K562 (cell line): ENCODE measurements around the gene ABCA1. TPM values are rescaled to one million over a fixed set of nuclear protein-coding genes. Genes with fewer than 3 reads are reported as not detected.
A peak's percentile ranks its signal among the peaks of the same experiment; 100 is the strongest.

Source experiments
- ARID4B ChIP-seq: sonication (generic); formaldehyde crosslinking; IDR thresholded peaks from 2 replicates; pipeline ENCODE4 v1.8.0; 2022; ENCODE audit warnings: mild to moderate bottlenecking, missing genetic modification reagents
- CBX8 ChIP-seq: fragments of 200-600 bp; sonication (generic); IDR thresholded peaks from 2 replicates; pipeline ENCODE4 v1.6.1; 2012; ENCODE audit warnings: borderline replicate concordance, mixed run types, low read depth, mild to moderate bottlenecking, moderate library complexity, mixed read lengths, low read length, control low read depth, inconsistent platforms; ENCODE audit not compliant: poor library complexity, severe bottlenecking; ENCODE audit errors: extremely low read depth
- E2F5 ChIP-seq: sonication (generic); formaldehyde crosslinking; IDR thresholded peaks from 2 replicates; pipeline ENCODE4 v1.8.0; 2022; ENCODE audit warnings: mild to moderate bottlenecking, missing genetic modification reagents
- EWSR1 ChIP-seq: fragments of 450-650 bp; IDR thresholded peaks from 2 replicates; pipeline ENCODE4 v1.6.1; 2018; ENCODE audit warnings: borderline replicate concordance, mild to moderate bottlenecking, low read depth, moderate library complexity; ENCODE audit not compliant: partially characterized antibody
- HNRNPLL ChIP-seq: fragments of 200-400 bp; formaldehyde crosslinking; IDR thresholded peaks from 2 replicates; pipeline ENCODE4 v1.6.1; 2017; ENCODE audit warnings: low read length, low read depth, mild to moderate bottlenecking; ENCODE audit not compliant: poor library complexity, severe bottlenecking
- NCOA2 ChIP-seq, 2 experiments: fragments of 450-650 bp; IDR thresholded peaks; 2 replicates each; pipeline ENCODE4 v1.6.1; 2018; ENCODE audit warnings: mild to moderate bottlenecking in 2 of 2, moderate library complexity in 1 of 2; ENCODE audit not compliant: partially characterized antibody in 2 of 2
- NR4A1 ChIP-seq, 2 experiments: fragments of 250-450 bp in 1 of 2; fragments of 450-650 bp in 1 of 2; sonication (Bioruptor Pico) in 1 of 2; IDR thresholded peaks; 2 replicates each; pipeline versions ENCODE4 v1.4.0 to v1.6.1; 2016 to 2020; ENCODE audit warnings: mild to moderate bottlenecking in 2 of 2, missing compliant biosample characterization in 1 of 2, missing genetic modification characterization in 1 of 2, moderate library complexity in 1 of 2
- RBBP5 ChIP-seq: fragments of 200-600 bp; sonication (generic); IDR thresholded peaks from 2 replicates; pipeline ENCODE4 v1.6.1; 2012; ENCODE audit warnings: borderline replicate concordance, mild to moderate bottlenecking, low read length, control low read depth, inconsistent platforms; ENCODE audit not compliant: insufficient read depth, poor library complexity, severe bottlenecking
- TEAD1 ChIP-seq, 2 experiments: fragments of 450-650 bp in 1 of 2; sonication (generic) in 1 of 2; formaldehyde crosslinking; IDR thresholded peaks; 2 replicates each; pipeline versions ENCODE4 v1.4.0 to v1.8.0; 2020 to 2022; ENCODE audit warnings: mild to moderate bottlenecking in 2 of 2, missing genetic modification reagents in 1 of 2
- THRB ChIP-seq: fragments of 450-650 bp; formaldehyde crosslinking; conservative IDR thresholded peaks from 2 replicates; pipeline ENCODE4 v1.4.0; 2022; ENCODE audit warnings: mild to moderate bottlenecking, missing genetic modification characterization
- VEZF1 ChIP-seq: fragments of 200-800 bp; sonication (Bioruptor generic); IDR thresholded peaks from 2 replicates; pipeline ENCODE4 v1.6.1; 2017; ENCODE audit warnings: missing genetic modification characterization, missing compliant biosample characterization
- XRCC5 ChIP-seq: fragments of 200-400 bp; formaldehyde crosslinking; IDR thresholded peaks from 2 replicates; pipeline ENCODE4 v1.6.1; 2017; ENCODE audit warnings: low read depth, mild to moderate bottlenecking, low read length
- ZBTB17 ChIP-seq: fragments of 450-650 bp; formaldehyde crosslinking; IDR thresholded peaks from 2 replicates; pipeline ENCODE4 v1.4.0; 2020; ENCODE audit warnings: mild to moderate bottlenecking
- ZFX ChIP-seq: sonication (generic); formaldehyde crosslinking; IDR thresholded peaks from 2 replicates; pipeline ENCODE4 v1.8.0; 2022; ENCODE audit warnings: mild to moderate bottlenecking, missing genetic modification reagents, moderate library complexity
- ZNF445 ChIP-seq: fragments of 250-450 bp; sonication (Bioruptor Pico); IDR thresholded peaks from 2 replicates; pipeline ENCODE4 v1.4.0; 2020; ENCODE audit warnings: low read depth, mild to moderate bottlenecking, moderate library complexity
- ZNF830 ChIP-seq: fragments of 250-450 bp; sonication (Bioruptor Pico); IDR thresholded peaks from 2 replicates; pipeline ENCODE4 v1.5.0; 2021; ENCODE audit warnings: mild to moderate bottlenecking
- polyA plus RNA-seq, 8 experiments: library from polyadenylated mRNA; depleted of rRNA in 4 of 8; stranded (reverse) in 5 of 8; unstranded in 3 of 8; fragments of >200 nt; fragmentation: Nextera tagmentation in 2 of 8; fragmentation: Illumina TruSeq in 1 of 8; extraction: Ambion mirVana in 2 of 8; extraction: Trizol in 1 of 8; gene quantifications; 2 replicates each; pipeline versions ENCODE4 v1.2.1 to v1.2.3, GENCODE V29; 2011 to 2014; ENCODE audit warnings: inconsistent platforms in 1 of 8, missing spikeins in 1 of 8
- total RNA-seq, 7 experiments: library from RNA; depleted of rRNA in 6 of 7; stranded (reverse); fragments of >200 nt in 6 of 7; fragmentation: Illumina TruSeq in 2 of 7; extraction: Trizol in 2 of 7; gene quantifications; 2 replicates each; pipeline versions ENCODE4 v1.2.1 to v1.2.3, GENCODE V29; 2011 to 2021; ENCODE audit warnings: low replicate concordance in 1 of 7

Gene ABCA1
- total and polyA plus RNA-seq, 9 of the 15 experiments (the other 6 are each of a cell fraction or from before 2014, with no cell fraction given), result under 0.01 to 0.18 (median 0.02) TPM; not detected in 5

GRCh38 chr9:104747565-104748358 lies 180.2 kb downstream of the ABCA1 start, which contains the start of gene NIPSNAP3A (continued):
- TF ChIP-seq THRB (CRISPR knock-in tag) (no peak), RBBP5 (peak; percentile 64), ZNF445 (CRISPR knock-in tag) (no peak), NCOA2 (IDR thresholded peaks at IDR 0.05; ENCODE audit: partially characterized antibody in 2 of 2) (no peak), HNRNPLL (peak; percentile 88), CBX8 (no peak), VEZF1 (peak; percentile 89; the same call in 1 of the 2 replicates), TEAD1 (CRISPR knock-in tag; IDR thresholded peaks at IDR 0.05) (0 out of 4 replicates have a peak, but pooled peaks of 1 of the 2 experiments have one; percentile 6), ZBTB17 (CRISPR knock-in tag) (no peak), NR4A1 (CRISPR knock-in tag; IDR thresholded peaks at IDR 0.05) (0 out of 2 replicates have a peak, but pooled peaks have one; percentile 20), NR4A1 (tag; IDR thresholded peaks at IDR 0.05) (no peak), ZFX (peak; percentile 78), XRCC5 (0 out of 2 replicates have a peak, but pooled peaks have one; percentile 22), ARID4B (CRISPR knock-in tag) (no peak; the same call in 1 of the 2 replicates), ZNF830 (CRISPR knock-in tag) (no peak), EWSR1 (no peak), E2F5 (no peak)
